HCT116 (cell line): Measurements from ENCODE around the gene TALDO1. TPM values are rescaled to one million over a fixed set of nuclear protein-coding genes. Genes with fewer than 3 reads are reported as not detected.

Experiments
- ATAC-seq: fragments of 200-7000 bp; cut with Tn5 transposase; 2 replicates; pipeline ENCODE4 v1.9.1; 2020; ENCODE audit warnings: mild to moderate bottlenecking, moderate library complexity
- BruUV-seq: library from RNA; stranded (reverse); fragments of 400-500 nt; replicated peaks from 2 replicates; lab custom pipeline; 2021; lab: Mats Ljungman, UMichigan
- CTCF ChIA-PET: fragments of 300-600 bp; sonication (Branson Sonifier 250); formaldehyde crosslinking; loops from one replicate; lab custom pipeline; 2021; ENCODE audit warnings: antibody characterized with exemption; lab: Charles Lee
- POLR2A ChIA-PET: fragments of 300-600, 350-600 bp; sonication (Branson Sonifier 250); formaldehyde crosslinking; loops from one replicate; lab custom pipeline; 2021; ENCODE audit warnings: antibody characterized with exemption; lab: Charles Lee
- RAD21 ChIA-PET, 2 experiments: fragments of 300-600 bp; sonication (Branson Sonifier 250); formaldehyde crosslinking; loops; one replicate each; lab custom pipeline; 2023; ENCODE audit warnings: low total read pairs in 2 of 2; ENCODE audit not compliant: uncharacterized antibody in 2 of 2, unreplicated experiment in 2 of 2, low non-redundant PET in 1 of 2; lab: Charles Lee
- DNase-seq: peaks from one replicate; pipeline ENCODE4 v3.0.0-alpha.2; 2010; ENCODE audit warnings: low read depth, low spot score
- H2AFZ ChIP-seq: fragments of 200-600 bp; shearing (Covaris generic), sonication (generic); 2 replicates; pipeline ENCODE4 v1.6.1; 2017; ENCODE audit warnings: low read depth, mixed run types, mixed read lengths, antibody characterized with exemption, low read length; ENCODE audit not compliant: poor library complexity, severe bottlenecking
- H3K27ac ChIP-seq: 2 replicates; pipeline ENCODE4 v1.5.1; 2012; ENCODE audit warnings: low read depth, low read length
- H3K27me3 ChIP-seq: fragments of 200-600 bp; sonication (generic); 2 replicates; pipeline ENCODE4 v1.6.1; 2016; ENCODE audit warnings: mixed run types, low read length, mixed read lengths; ENCODE audit not compliant: insufficient read depth
- H3K36me3 ChIP-seq, 2 experiments: fragments of 200-500 bp in 1 of 2; fragments of 200-600 bp in 1 of 2; sonication (Bioruptor generic) in 1 of 2; sonication (generic) in 1 of 2; 2 replicates each; pipeline versions ENCODE4 v1.5.1 to v1.6.1; 2014 to 2016; ENCODE audit warnings: low read length in 2 of 2, inconsistent platforms in 1 of 2, mixed read lengths in 1 of 2, mixed run types in 1 of 2; ENCODE audit not compliant: insufficient read depth in 2 of 2, control insufficient read depth in 1 of 2
- H3K4me1 ChIP-seq, 2 experiments: fragments of 200-600 bp in 1 of 2; sonication (generic) in 1 of 2; 2 replicates each; pipeline versions ENCODE4 v1.5.1 to v1.6.1; 2012 to 2017; ENCODE audit warnings: low read length in 2 of 2, inconsistent platforms in 1 of 2, mild to moderate bottlenecking in 1 of 2, mixed read lengths in 1 of 2, mixed run types in 1 of 2, moderate library complexity in 1 of 2; ENCODE audit not compliant: insufficient read depth in 2 of 2, control insufficient read depth in 1 of 2
- H3K4me2 ChIP-seq: fragments of 200-600 bp; sonication (generic); 2 replicates; pipeline ENCODE4 v1.6.1; 2017; ENCODE audit warnings: mixed run types, low read length, mixed read lengths
- H3K4me3 ChIP-seq, 2 experiments: fragments of 200-600 bp in 1 of 2; sonication (generic) in 1 of 2; replicated peaks in 1 of 2; 2 replicates each; pipeline ENCODE4 v1.5.1; 2011 to 2016; ENCODE audit warnings: low read length in 2 of 2, control low read depth in 1 of 2, low read depth in 1 of 2, mild to moderate bottlenecking in 1 of 2, mixed read lengths in 1 of 2, mixed run types in 1 of 2
- H3K79me2 ChIP-seq: fragments of 200-600 bp; sonication (generic); 2 replicates; pipeline ENCODE4 v1.6.1; 2017; ENCODE audit warnings: mild to moderate bottlenecking, mixed run types, low read length, moderate library complexity, mixed read lengths; ENCODE audit not compliant: insufficient read depth
- H3K9ac ChIP-seq: fragments of 200-600 bp; sonication (generic); 2 replicates; pipeline ENCODE4 v1.6.1; 2016; ENCODE audit warnings: low read length, mixed read lengths
- H3K9me2 ChIP-seq: fragments of 200-600 bp; sonication (generic), shearing (Covaris generic); 2 replicates; pipeline ENCODE4 v1.6.1; 2017; ENCODE audit warnings: mixed run types, mild to moderate bottlenecking, moderate library complexity; ENCODE audit not compliant: insufficient read depth
- H3K9me3 ChIP-seq, 2 experiments: fragments of 200-500 bp in 1 of 2; fragments of 200-600 bp in 1 of 2; sonication (Bioruptor generic) in 1 of 2; sonication (generic) in 1 of 2; 2 replicates each; pipeline ENCODE4 v1.6.1; 2014 to 2017; ENCODE audit warnings: low read length in 2 of 2, mixed read lengths in 2 of 2, inconsistent platforms in 1 of 2, low read depth in 1 of 2, mild to moderate bottlenecking in 1 of 2, mixed run types in 1 of 2, moderate library complexity in 1 of 2; ENCODE audit not compliant: control insufficient read depth in 1 of 2, insufficient read depth in 1 of 2
- H4K20me1 ChIP-seq: fragments of 200-600 bp; sonication (generic), shearing (Covaris generic); 2 replicates; pipeline ENCODE4 v1.6.1; 2017; ENCODE audit warnings: mixed run types, mild to moderate bottlenecking, moderate library complexity; ENCODE audit not compliant: insufficient read depth
- CBX3 ChIP-seq: IDR thresholded peaks from 2 replicates; pipeline ENCODE4 v1.6.1; 2012; ENCODE audit warnings: low read depth
- EGR1 ChIP-seq: IDR thresholded peaks from 2 replicates; pipeline ENCODE4 v1.6.1; 2012; ENCODE audit warnings: low read depth
- EZH2 ChIP-seq: fragments of 200-600 bp; sonication (generic); IDR thresholded peaks from 2 replicates; pipeline ENCODE4 v1.6.1; 2017; ENCODE audit warnings: antibody characterized with exemption, mixed run types
- EZH2phosphoT487 ChIP-seq: fragments of 200-600 bp; IDR thresholded peaks from 2 replicates; pipeline ENCODE4 v1.6.1; 2018; ENCODE audit warnings: antibody characterized with exemption, borderline replicate concordance
- FOSL1 ChIP-seq: IDR thresholded peaks from 2 replicates; pipeline ENCODE4 v1.6.1; 2012; ENCODE audit warnings: low read depth
- JUND ChIP-seq: IDR thresholded peaks from 2 replicates; pipeline ENCODE4 v1.6.1; 2012
- POLR2A ChIP-seq: IDR thresholded peaks from 2 replicates; pipeline ENCODE4 v1.7.0; 2011; ENCODE audit warnings: borderline replicate concordance; ENCODE audit not compliant: insufficient read depth, insufficient read length; ENCODE audit errors: extremely low read depth
- SIN3A ChIP-seq: IDR thresholded peaks from 2 replicates; pipeline ENCODE4 v1.6.1; 2012; ENCODE audit warnings: low read depth
- SP1 ChIP-seq: IDR thresholded peaks from 2 replicates; pipeline ENCODE4 v1.6.1; 2012; ENCODE audit warnings: low read depth
- SRF ChIP-seq: IDR thresholded peaks from 2 replicates; pipeline ENCODE4 v1.6.1; 2012; ENCODE audit warnings: low read depth
- YY1 ChIP-seq: IDR thresholded peaks from 2 replicates; pipeline ENCODE4 v1.6.1; 2011; ENCODE audit warnings: low read length, low read depth, moderate library complexity, mild to moderate bottlenecking; ENCODE audit not compliant: insufficient replicate concordance; ENCODE audit errors: extremely low read depth
- ZFX ChIP-seq: fragments of 450-650 bp; IDR thresholded peaks from 2 replicates; pipeline ENCODE4 v1.6.1; 2017
- ZNF274 ChIP-seq: fragments of 200-500 bp; sonication (Bioruptor generic); IDR thresholded peaks from 2 replicates; pipeline ENCODE4 v1.6.1; 2014; ENCODE audit warnings: mild to moderate bottlenecking, low read depth, low read length, inconsistent platforms
- intact Hi-C: fragments of 100-400 bp; cut with micrococcal nuclease; formaldehyde crosslinking; loops from 2 replicates; pipeline ENCODE4 v1.10.0; 2022
- total RNA-seq: library from RNA; stranded (reverse); gene quantifications from one replicate; pipeline ENCODE4 v1.2.1, GENCODE V29; 2021; ENCODE audit not compliant: unreplicated experiment
- TF ChIP-seq, protein P1 (sequence below): IDR thresholded peaks from 2 replicates; pipeline ENCODE4 v1.6.1; 2012
- TF ChIP-seq, protein P2 (sequence below): IDR thresholded peaks from 2 replicates; pipeline ENCODE4 v1.6.1; 2012; ENCODE audit warnings: low read depth
- TF ChIP-seq, protein P3 (sequence below), 3 experiments: fragments of 200-600 bp in 1 of 3; sonication (generic) in 1 of 3; IDR thresholded peaks in 2 of 3; conservative IDR thresholded peaks in 1 of 3; 2 replicates each; pipeline ENCODE4 v1.5.1; 2012 to 2017; ENCODE audit warnings: low read depth in 2 of 3, low read length in 2 of 3, antibody characterized with exemption in 1 of 3, borderline replicate concordance in 1 of 3, control low read depth in 1 of 3, mild to moderate bottlenecking in 1 of 3, mixed read lengths in 1 of 3, mixed run types in 1 of 3, moderate library complexity in 1 of 3; ENCODE audit not compliant: insufficient read depth in 1 of 3

The TALDO1 gene
- total RNA-seq, 1 experiment from 2014 or later: 242 TPM

DNA sequence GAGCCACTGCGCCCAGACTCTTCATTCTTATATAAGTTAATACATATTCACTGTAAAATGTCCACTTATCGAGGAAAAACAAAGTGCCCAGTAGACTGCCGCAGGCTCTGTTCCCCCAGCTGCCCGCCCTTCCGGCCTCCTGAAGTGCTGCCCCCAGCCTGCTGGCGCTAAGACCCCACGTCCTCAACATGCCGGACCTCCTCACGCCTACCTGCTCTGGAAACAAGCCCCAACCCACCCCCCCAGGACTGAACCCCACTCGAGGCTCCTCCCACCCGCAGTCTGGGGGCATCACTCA, 28.9 kb downstream of the TALDO1 start:
- H3K4me2 ChIP-seq: peak overlapping the region; percentile 92
- H3K4me1 ChIP-seq: peaks cover 15 to 32% of the 10 kb centered on the region in 2 experiments
- H3K27me3 ChIP-seq: no peaks in the 10 kb centered on the region
- ATAC-seq: peak; percentile 1; the same call in 1 of the 2 replicates
- peaks cover 8 to 26% of the 10 kb centered on the region in 2 experiments; a peak in 3 of 4 replicates for H3K36me3 ChIP-seq
- intact Hi-C loops: no loop called here
- RAD21 ChIA-PET: no interaction called here
- peak overlapping the region; percentile 99 for H3K9ac ChIP-seq
- no peak for DNase-seq
- POLR2A ChIA-PET: interaction anchor here (0.8 kb wide), 1 partner anchor 10 kb away, joined by 4 read pairs; no protein-coding TSS in a partner anchor
- H3K79me2 ChIP-seq: peaks cover 90% of the 10 kb centered on the region
- peak overlapping the region; percentile 89 to 90 for H3K4me3 ChIP-seq
- H3K9me3 ChIP-seq: no peaks in the 10 kb centered on the region
- no peaks in the 10 kb centered on the region for H4K20me1 ChIP-seq
- CTCF ChIA-PET: interaction anchor here (0.6 to 1.5 kb wide), 2 partner anchors 19 to 109 kb away, joined by 3 to 4 read pairs; no protein-coding TSS in a partner anchor
- no peaks in the 10 kb centered on the region for H3K9me2 ChIP-seq
- BruUV-seq: no TSS peak
- H2AFZ ChIP-seq: no peak overlapping the region
- peak overlapping the region; percentile 95 for H3K27ac ChIP-seq
- TF ChIP-seq EGR1 (no peak), YY1 (no peak), POLR2A (no peak), EZH2 (no peak), SRF (no peak), CBX3 (no peak), EZH2phosphoT487 (no peak), ZFX (no peak), JUND (no peak), SP1 (no peak)
- TF ChIP-seq, protein P1, sequence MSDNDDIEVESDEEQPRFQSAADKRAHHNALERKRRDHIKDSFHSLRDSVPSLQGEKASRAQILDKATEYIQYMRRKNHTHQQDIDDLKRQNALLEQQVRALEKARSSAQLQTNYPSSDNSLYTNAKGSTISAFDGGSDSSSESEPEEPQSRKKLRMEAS: no peak
- TF ChIP-seq, all 23 proteins: peak for 0

DNA sequence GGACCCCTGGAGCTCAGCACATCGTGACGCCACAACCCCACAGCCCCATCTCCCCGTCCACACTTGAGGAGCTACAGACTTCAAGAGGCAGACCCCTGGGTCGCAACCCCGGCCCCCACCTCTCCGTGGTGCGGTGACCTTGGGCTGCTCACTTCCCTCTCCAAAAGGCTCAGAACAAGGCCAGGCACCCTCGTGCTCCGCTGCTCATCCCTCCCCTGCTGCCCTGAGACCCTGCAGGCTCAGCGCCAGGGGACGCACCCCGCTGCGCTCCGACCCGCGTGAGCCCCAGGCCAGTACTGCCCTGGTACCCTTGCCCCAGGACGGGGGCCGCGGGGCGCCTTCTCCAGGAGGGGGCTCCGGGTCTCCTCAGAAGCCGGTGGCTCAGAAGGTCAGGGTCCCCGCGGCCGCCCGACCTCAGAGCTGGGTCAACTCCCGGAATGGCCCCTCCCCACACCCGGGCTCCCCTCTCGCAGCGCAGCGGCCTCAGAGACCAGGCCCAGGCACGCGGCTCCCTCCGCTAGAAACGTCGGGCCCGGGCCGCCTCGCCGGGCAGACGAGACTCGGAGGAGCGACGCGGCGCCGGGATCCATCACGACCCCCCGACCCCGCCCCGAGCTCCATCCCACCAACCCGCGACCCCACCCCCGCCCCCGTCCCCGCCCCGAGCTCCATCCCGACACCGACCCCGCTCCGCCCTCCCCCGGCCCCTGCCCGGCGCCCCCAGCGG, 29.5 kb downstream of the TALDO1 start:
- ChIA-PET POLR2A (no interaction called here), RAD21 (no interaction called here), CTCF (interaction anchor here (0.6 to 1.5 kb wide), 2 partner anchors 19 to 110 kb away, joined by 3 to 4 read pairs; no protein-coding TSS in a partner anchor)
- peak overlapping the region; percentile 95 for H3K27ac ChIP-seq
- H4K20me1 ChIP-seq: no peaks in the 10 kb centered on the region
- no peaks in the 10 kb centered on the region for H3K9me2 ChIP-seq
- BruUV-seq: TSS peak; percentile 46
- ATAC-seq: peak; percentile 59
- H3K79me2 ChIP-seq: peaks cover 84% of the 10 kb centered on the region
- H2AFZ ChIP-seq: no peak overlapping the region
- no peaks in the 10 kb centered on the region for H3K9me3 ChIP-seq
- H3K4me3 ChIP-seq: peak overlapping the region; percentile 89 to 90
- peaks cover 15 to 32% of the 10 kb centered on the region in 2 experiments for H3K4me1 ChIP-seq
- peak overlapping the region; percentile 99 for H3K9ac ChIP-seq
- peak overlapping the region; percentile 93 for H3K4me2 ChIP-seq
- no peaks in the 10 kb centered on the region for H3K27me3 ChIP-seq
- no peak for DNase-seq
- intact Hi-C loops: no loop called here
- peaks cover 7 to 21% of the 10 kb centered on the region in 2 experiments; a peak in 3 of 4 replicates for H3K36me3 ChIP-seq
- TF ChIP-seq, protein P2, sequence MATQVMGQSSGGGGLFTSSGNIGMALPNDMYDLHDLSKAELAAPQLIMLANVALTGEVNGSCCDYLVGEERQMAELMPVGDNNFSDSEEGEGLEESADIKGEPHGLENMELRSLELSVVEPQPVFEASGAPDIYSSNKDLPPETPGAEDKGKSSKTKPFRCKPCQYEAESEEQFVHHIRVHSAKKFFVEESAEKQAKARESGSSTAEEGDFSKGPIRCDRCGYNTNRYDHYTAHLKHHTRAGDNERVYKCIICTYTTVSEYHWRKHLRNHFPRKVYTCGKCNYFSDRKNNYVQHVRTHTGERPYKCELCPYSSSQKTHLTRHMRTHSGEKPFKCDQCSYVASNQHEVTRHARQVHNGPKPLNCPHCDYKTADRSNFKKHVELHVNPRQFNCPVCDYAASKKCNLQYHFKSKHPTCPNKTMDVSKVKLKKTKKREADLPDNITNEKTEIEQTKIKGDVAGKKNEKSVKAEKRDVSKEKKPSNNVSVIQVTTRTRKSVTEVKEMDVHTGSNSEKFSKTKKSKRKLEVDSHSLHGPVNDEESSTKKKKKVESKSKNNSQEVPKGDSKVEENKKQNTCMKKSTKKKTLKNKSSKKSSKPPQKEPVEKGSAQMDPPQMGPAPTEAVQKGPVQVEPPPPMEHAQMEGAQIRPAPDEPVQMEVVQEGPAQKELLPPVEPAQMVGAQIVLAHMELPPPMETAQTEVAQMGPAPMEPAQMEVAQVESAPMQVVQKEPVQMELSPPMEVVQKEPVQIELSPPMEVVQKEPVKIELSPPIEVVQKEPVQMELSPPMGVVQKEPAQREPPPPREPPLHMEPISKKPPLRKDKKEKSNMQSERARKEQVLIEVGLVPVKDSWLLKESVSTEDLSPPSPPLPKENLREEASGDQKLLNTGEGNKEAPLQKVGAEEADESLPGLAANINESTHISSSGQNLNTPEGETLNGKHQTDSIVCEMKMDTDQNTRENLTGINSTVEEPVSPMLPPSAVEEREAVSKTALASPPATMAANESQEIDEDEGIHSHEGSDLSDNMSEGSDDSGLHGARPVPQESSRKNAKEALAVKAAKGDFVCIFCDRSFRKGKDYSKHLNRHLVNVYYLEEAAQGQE: no peak
- no peak for TF ChIP-seq YY1
- TF ChIP-seq SP1: no peak
- no peak for TF ChIP-seq SIN3A
- no peak for TF ChIP-seq ZNF274
- TF ChIP-seq, protein P3, sequence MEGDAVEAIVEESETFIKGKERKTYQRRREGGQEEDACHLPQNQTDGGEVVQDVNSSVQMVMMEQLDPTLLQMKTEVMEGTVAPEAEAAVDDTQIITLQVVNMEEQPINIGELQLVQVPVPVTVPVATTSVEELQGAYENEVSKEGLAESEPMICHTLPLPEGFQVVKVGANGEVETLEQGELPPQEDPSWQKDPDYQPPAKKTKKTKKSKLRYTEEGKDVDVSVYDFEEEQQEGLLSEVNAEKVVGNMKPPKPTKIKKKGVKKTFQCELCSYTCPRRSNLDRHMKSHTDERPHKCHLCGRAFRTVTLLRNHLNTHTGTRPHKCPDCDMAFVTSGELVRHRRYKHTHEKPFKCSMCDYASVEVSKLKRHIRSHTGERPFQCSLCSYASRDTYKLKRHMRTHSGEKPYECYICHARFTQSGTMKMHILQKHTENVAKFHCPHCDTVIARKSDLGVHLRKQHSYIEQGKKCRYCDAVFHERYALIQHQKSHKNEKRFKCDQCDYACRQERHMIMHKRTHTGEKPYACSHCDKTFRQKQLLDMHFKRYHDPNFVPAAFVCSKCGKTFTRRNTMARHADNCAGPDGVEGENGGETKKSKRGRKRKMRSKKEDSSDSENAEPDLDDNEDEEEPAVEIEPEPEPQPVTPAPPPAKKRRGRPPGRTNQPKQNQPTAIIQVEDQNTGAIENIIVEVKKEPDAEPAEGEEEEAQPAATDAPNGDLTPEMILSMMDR (IDR thresholded peaks at IDR 0.05 in 2 of 3, conservative IDR thresholded peaks at IDR 0.05 in 1 of 3; ENCODE audit: borderline replicate concordance in 1 of 3, insufficient read depth in 1 of 3, low read depth in 2 of 3, low read length in 2 of 3): no peak
- no peak for TF ChIP-seq EZH2
- TF ChIP-seq FOSL1: no peak
